Tibial artery (tissue), 4 donors: ENCODE results near the gene SH3GL1.
A peak's percentile ranks its signal among the peaks of the same experiment; 100 is the strongest.

ENCODE experiments used
- DNase-seq, 2 donors: peaks; one replicate each; pipeline ENCODE4 v3.0.0-alpha.2; 2019
- H3K27ac ChIP-seq, 2 donors: fragments of 200-600 bp; sonication (generic) in 1 of 2; 1 replicate in 1 of 2; 2 replicates in 1 of 2; pipeline ENCODE4 v1.5.1; 2018 to 2019; ENCODE audit warnings: mild to moderate bottlenecking in 1 of 2
- H3K27me3 ChIP-seq, 2 donors: fragments of 200-600 bp; sonication (generic) in 1 of 2; one replicate each; pipeline versions ENCODE4 v1.5.1 to v1.6.0; 2016 to 2019
- H3K36me3 ChIP-seq, 3 donors: fragments of 200-600 bp; sonication (generic) in 2 of 3; one replicate each; pipeline ENCODE4 v1.5.1; 2016 to 2019; ENCODE audit warnings: mild to moderate bottlenecking in 2 of 3
- H3K4me1 ChIP-seq, 4 donors: fragments of 200-600 bp; sonication (generic) in 2 of 4; 1 replicate in 3 of 4; 2 replicates in 1 of 4; pipeline ENCODE4 v1.5.1; 2016 to 2019
- H3K4me3 ChIP-seq, 2 donors: fragments of 200-600 bp; sonication (generic) in 1 of 2; 1 replicate in 1 of 2; 2 replicates in 1 of 2; pipeline ENCODE4 v1.5.1; 2018 to 2019; ENCODE audit warnings: mild to moderate bottlenecking in 2 of 2
- H3K9me3 ChIP-seq, 3 donors: fragments of 200-600 bp; sonication (generic) in 1 of 3; one replicate each; pipeline ENCODE4 v1.5.1; 2016 to 2019
- CTCF ChIP-seq, 2 experiments: fragments of 200-600 bp in 1 of 2; fragments of 450-650 bp in 1 of 2; IDR thresholded peaks; one replicate each; pipeline ENCODE4 v1.5.1; 2017 to 2019; ENCODE audit warnings: antibody characterized with exemption in 2 of 2, mild to moderate bottlenecking in 1 of 2, moderate library complexity in 1 of 2
- intact Hi-C: fragments of 100-400 bp; cut with DNase I; formaldehyde crosslinking; loops from one replicate; pipeline ENCODE4 v1.15.0; 2023; ENCODE audit warnings: low total_unique reads

The SH3GL1 gene

GRCh38 chr19:4366666-4367335 lies 33.5 kb downstream of the SH3GL1 start:
- DNase-seq, result no peak
- Histone ChIP-seq H3K27ac (no peak overlapping the region), H3K27me3 (no peaks in the 10 kb centered on the region), H3K4me3 (no peak overlapping the region), H3K9me3 (no peaks in the 10 kb centered on the region), H3K36me3 (peaks cover 46 to 53% (median 53%) of the 10 kb centered on the region in 3 donors), H3K4me1 (peaks cover 0 to 45% (median 38%) of the 10 kb centered on the region in 4 donors)
- TF ChIP-seq CTCF (IDR thresholded peaks at IDR 0.05), result no peak
- intact Hi-C loops, result no loop called here

GRCh38 chr19:4365791-4366665 lies 34.3 kb downstream of the SH3GL1 start:
- TF ChIP-seq CTCF (IDR thresholded peaks at IDR 0.05), result no peak
- peak in 1 of 2 donors; percentile 61 for DNase-seq
- H3K4me1 ChIP-seq, result peaks cover 0 to 37% (median 31%) of the 10 kb centered on the region in 4 donors
- H3K4me3 ChIP-seq, result no peak overlapping the region
- intact Hi-C loops, result no loop called here
- no peaks in the 10 kb centered on the region for H3K27me3 ChIP-seq
- peaks cover 54 to 61% (median 61%) of the 10 kb centered on the region in 3 donors for H3K36me3 ChIP-seq
- H3K27ac ChIP-seq, result no peak overlapping the region
- H3K9me3 ChIP-seq, result no peaks in the 10 kb centered on the region

- no peak overlapping the region for H3K4me3 ChIP-seq
- peaks cover 0 to 31% (median 24%) of the 10 kb centered on the region in 4 donors for H3K4me1 ChIP-seq
- intact Hi-C loops, result no loop called here
- H3K9me3 ChIP-seq, result no peaks in the 10 kb centered on the region
- H3K27me3 ChIP-seq, result no peaks in the 10 kb centered on the region
- H3K36me3 ChIP-seq, result peaks cover 58 to 68% (median 67%) of the 10 kb centered on the region in 3 donors
- TF ChIP-seq CTCF (IDR thresholded peaks at IDR 0.05), result no peak
- no peak overlapping the region for H3K27ac ChIP-seq
- peak in 1 of 2 donors; percentile 63 for DNase-seq
Measured at GRCh38 chr19:4365341-4365740, 35.0 kb downstream of the SH3GL1 start.

GRCh38 chr19:4363571-4364304 lies 36.6 kb downstream of the SH3GL1 start:
- Histone ChIP-seq H3K4me3 (no peak overlapping the region), H3K27ac (no peak overlapping the region), H3K27me3 (no peaks in the 10 kb centered on the region), H3K4me1 (peaks cover 0 to 15% (median 11%) of the 10 kb centered on the region in 4 donors), H3K36me3 (peaks cover 67 to 84% (median 83%) of the 10 kb centered on the region in 3 donors), H3K9me3 (no peaks in the 10 kb centered on the region)
- intact Hi-C loops, result no loop called here
- DNase-seq, result peak in 1 of 2 donors; percentile 63
- no peak for TF ChIP-seq CTCF (IDR thresholded peaks at IDR 0.05)

- DNase-seq, result peak in 1 of 2 donors; percentile 58
- H3K4me3 ChIP-seq, result no peak overlapping the region
- no peak overlapping the region for H3K27ac ChIP-seq
- H3K4me1 ChIP-seq, result peaks cover 0 to 7% (median 4%) of the 10 kb centered on the region in 4 donors
- H3K9me3 ChIP-seq, result no peaks in the 10 kb centered on the region
- peaks cover 67 to 91% (median 83%) of the 10 kb centered on the region in 3 donors for H3K36me3 ChIP-seq
- intact Hi-C loops, result no loop called here
- no peaks in the 10 kb centered on the region for H3K27me3 ChIP-seq
- TF ChIP-seq CTCF (IDR thresholded peaks at IDR 0.05), result no peak
Measured at GRCh38 chr19:4362831-4363545, 37.4 kb downstream of the SH3GL1 start.
